Measurements from ENCODE around the gene SLC66A2. TPM values are rescaled to one million over a fixed set of nuclear protein-coding genes. Genes with fewer than 3 reads are reported as not detected.

The SLC66A2 gene
- total RNA-seq, 1 donor from 2014 or later, result 33.2 TPM

- no peak for DNase-seq (ENCODE audit: low read depth in 2 of 2)
Measured at GRCh38 chr18:79938196-79938595, 13.3 kb downstream of the SLC66A2 start.

- DNase-seq (ENCODE audit: low read depth in 2 of 2), result no peak
Measured at GRCh38 chr18:79937103-79937860, 14.2 kb downstream of the SLC66A2 start.

- no peak for DNase-seq (ENCODE audit: low read depth in 2 of 2)
Measured at GRCh38 chr18:79936641-79937040, 14.8 kb downstream of the SLC66A2 start.

- DNase-seq (ENCODE audit: low read depth in 2 of 2), result no peak
Measured at GRCh38 chr18:79935925-79936324, 15.5 kb downstream of the SLC66A2 start.

GRCh38 chr18:79935499-79935898, 16.0 kb downstream of the SLC66A2 start:
- DNase-seq (ENCODE audit: low read depth in 2 of 2), result no peak

- no peak for DNase-seq (ENCODE audit: low read depth in 2 of 2)
Measured at GRCh38 chr18:79935098-79935480, 16.4 kb downstream of the SLC66A2 start.

- DNase-seq (ENCODE audit: low read depth in 2 of 2), result no peak
Measured at GRCh38 chr18:79934311-79935097, 16.9 kb downstream of the SLC66A2 start.

- peak; percentile 17 to 54 for DNase-seq (ENCODE audit: low read depth in 2 of 2)
Measured at GRCh38 chr18:79933765-79934164, 17.7 kb downstream of the SLC66A2 start.

- no peak for DNase-seq (ENCODE audit: low read depth in 2 of 2)
Measured at GRCh38 chr18:79932907-79933306, 18.5 kb downstream of the SLC66A2 start.

- no peak for DNase-seq (ENCODE audit: low read depth in 2 of 2)
Measured at GRCh38 chr18:79931475-79931874, 20.0 kb downstream of the SLC66A2 start.

- peak in 1 of 2 donors; percentile 11 for DNase-seq (ENCODE audit: low read depth in 2 of 2)
Measured at GRCh38 chr18:79930020-79930642, 21.3 kb downstream of the SLC66A2 start.

- DNase-seq (ENCODE audit: low read depth in 2 of 2), result no peak
Measured at GRCh38 chr18:79928563-79928960, 22.9 kb downstream of the SLC66A2 start.

- no peak for DNase-seq (ENCODE audit: low read depth in 2 of 2)
Measured at GRCh38 chr18:79927607-79928562, 23.6 kb downstream of the SLC66A2 start.

GRCh38 chr18:79926715-79927606, 24.5 kb downstream of the SLC66A2 start:
- no peak for DNase-seq (ENCODE audit: low read depth in 2 of 2)

GRCh38 chr18:79926306-79926705, 25.1 kb downstream of the SLC66A2 start:
- DNase-seq (ENCODE audit: low read depth in 2 of 2), result no peak

GRCh38 chr18:79924814-79925731, 26.4 kb downstream of the SLC66A2 start:
- DNase-seq (ENCODE audit: low read depth in 2 of 2), result no peak

GRCh38 chr18:79923896-79924585, 27.4 kb downstream of the SLC66A2 start:
- DNase-seq (ENCODE audit: low read depth in 2 of 2), result no peak

GRCh38 chr18:79922971-79923411, 28.5 kb downstream of the SLC66A2 start:
- no peak for DNase-seq (ENCODE audit: low read depth in 2 of 2)

Data from dermis microvascular lymphatic vessel endothelial cell (primary cell).